Activated T-cell treated with anti-CD3 and anti-CD28 coated beads, Interleukin-2, amount 50 U/mL, for 24 hours (primary cell): ENCODE data around the gene WFDC6.
"Not testable (repeated sequence)": the region's sequence is repeated elsewhere in the genome, so short reads cannot be mapped to it uniquely, and the experiment has no call there.

Experiments
- DNase-seq: peaks from one replicate; pipeline ENCODE4 v3.0.0-alpha.2; 2020
- H3K27ac Mint-ChIP-seq: 2 replicates; pipeline ENCODE4 v1.8.0; 2020; ENCODE audit warnings: mild to moderate bottlenecking, mixed read lengths
- H3K27me3 Mint-ChIP-seq: 2 replicates; pipeline ENCODE4 v1.8.0; 2020; ENCODE audit warnings: mixed read lengths
- H3K36me3 Mint-ChIP-seq: 2 replicates; pipeline ENCODE4 v1.8.0; 2020; ENCODE audit warnings: low read depth, mixed read lengths
- H3K4me1 Mint-ChIP-seq: 2 replicates; pipeline ENCODE4 v1.8.0; 2020; ENCODE audit warnings: low read depth, mixed read lengths
- H3K4me3 Mint-ChIP-seq: 2 replicates; pipeline ENCODE4 v1.8.0; 2020; ENCODE audit warnings: mild to moderate bottlenecking, moderate library complexity, mixed read lengths
- H3K9me3 Mint-ChIP-seq: 2 replicates; pipeline ENCODE4 v1.8.0; 2020; ENCODE audit warnings: mixed read lengths

WFDC6 gene

DNA sequence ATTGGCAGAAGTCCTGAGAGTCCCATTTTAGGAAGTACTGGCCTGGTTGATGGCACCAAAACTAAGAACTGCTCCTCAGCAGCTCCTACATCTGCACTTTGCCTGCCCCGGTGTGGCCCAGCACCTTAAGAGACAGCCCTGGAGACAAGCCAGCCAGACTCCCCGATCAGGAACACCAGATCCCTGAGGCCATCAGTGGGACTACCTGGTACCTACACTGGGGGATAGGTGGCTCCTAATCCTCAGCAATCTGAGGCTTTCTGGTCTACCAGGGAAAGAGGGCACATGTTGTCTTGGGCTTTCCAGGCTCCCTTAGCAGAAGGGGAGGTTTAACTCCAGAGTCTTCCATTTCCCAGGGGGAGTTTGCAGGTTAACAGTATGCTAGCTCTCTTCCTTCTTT is at the start of gene WFDC6:
WFDC6 (minus strand) TSS at position 101 of the 400 bp plus-strand sequence; CDS start at position 26, 75 bp downstream.
- DNase-seq, result no peak
- no peak within 1 kb of the TSS for H3K27ac Mint-ChIP-seq
- H3K27me3 Mint-ChIP-seq, result peaks cover 48% of the 10 kb centered on the region

DNA sequence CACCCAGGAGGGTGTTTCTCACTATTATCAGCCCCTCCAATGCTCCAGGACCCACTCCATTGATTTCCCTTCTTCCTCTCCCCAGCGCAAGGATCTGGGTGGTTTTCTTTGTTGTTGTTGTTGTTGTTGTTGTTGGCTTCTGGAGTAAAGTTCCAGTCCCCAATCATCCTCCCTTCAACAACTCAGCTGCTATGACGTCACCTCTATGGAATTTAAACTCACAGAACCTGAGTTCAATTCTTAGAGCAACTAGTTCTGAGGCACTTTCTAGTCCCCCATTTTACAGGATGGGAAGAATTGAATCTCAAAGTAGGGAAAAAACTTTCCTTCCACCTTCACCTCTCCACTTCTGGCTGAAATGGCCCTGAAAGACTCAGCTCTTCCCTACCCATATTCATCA is 49.5 kb upstream of the WFDC6 start:
- no peak overlapping the region for H3K4me3 Mint-ChIP-seq
- H3K27ac Mint-ChIP-seq, result no peak overlapping the region
- H3K9me3 Mint-ChIP-seq, result no peaks in the 10 kb centered on the region
- H3K4me1 Mint-ChIP-seq, result peaks cover 1% of the 10 kb centered on the region
- peaks cover 24% of the 10 kb centered on the region for H3K27me3 Mint-ChIP-seq
- H3K36me3 Mint-ChIP-seq, result no peaks in the 10 kb centered on the region
- DNase-seq, result no peak

More for the DNA sequence above, at the start of gene WFDC6:
- Mint-ChIP-seq H3K4me1 (no peaks in the 10 kb centered on the region), H3K36me3 (no peaks in the 10 kb centered on the region), H3K4me3 (no peak within 1 kb of the TSS), H3K9me3 (no peaks in the 10 kb centered on the region)

DNA sequence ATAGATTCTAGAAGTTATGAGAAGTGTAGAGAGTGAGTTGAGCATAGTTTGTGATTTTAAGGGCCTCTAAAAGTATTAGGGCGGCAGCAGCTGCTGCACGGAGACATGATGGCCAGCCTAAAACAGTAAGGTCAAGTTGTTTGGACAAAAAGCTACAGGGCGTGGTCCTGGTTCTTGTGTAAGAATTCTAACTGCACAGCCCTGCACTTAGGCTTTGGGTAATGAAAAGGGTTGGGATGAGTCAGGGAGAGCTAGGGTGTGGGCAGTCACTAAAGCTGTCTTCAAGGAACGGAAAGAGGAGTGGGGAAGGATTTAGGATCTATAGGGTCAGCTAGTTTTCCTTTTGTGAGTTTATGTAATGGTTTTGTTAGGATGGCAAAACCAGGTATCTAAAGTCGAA is 46.7 kb upstream of the WFDC6 start:
- not testable (repeated sequence) for H3K9me3 Mint-ChIP-seq, H3K4me3 Mint-ChIP-seq, H3K27ac Mint-ChIP-seq, H3K4me1 Mint-ChIP-seq, H3K36me3 Mint-ChIP-seq, DNase-seq
- H3K27me3 Mint-ChIP-seq, result peaks cover 25% of the 10 kb centered on the region

DNA sequence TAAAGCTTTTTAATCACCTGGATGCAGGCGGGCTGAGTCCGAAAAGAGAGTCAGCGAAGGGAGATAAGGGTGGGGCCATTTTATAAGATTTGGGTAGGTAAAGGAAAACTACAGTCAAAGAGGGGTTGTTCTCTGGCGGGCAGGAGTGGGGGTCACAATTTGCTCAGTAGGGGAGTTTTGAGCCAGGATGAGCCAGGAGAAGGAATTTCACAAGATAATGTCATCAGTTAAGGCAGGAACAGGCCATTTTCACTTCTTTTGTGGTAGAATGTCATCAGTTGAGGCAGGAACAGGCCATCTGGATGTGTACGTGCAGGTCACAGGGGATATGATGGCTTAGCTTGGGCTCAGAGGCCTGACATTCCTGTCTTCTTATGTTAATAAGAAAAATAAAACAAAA is 45.0 kb upstream of the WFDC6 start:
- not testable (repeated sequence) for DNase-seq, H3K36me3 Mint-ChIP-seq, H3K4me1 Mint-ChIP-seq, H3K9me3 Mint-ChIP-seq, H3K27ac Mint-ChIP-seq, H3K4me3 Mint-ChIP-seq
- H3K27me3 Mint-ChIP-seq, result peaks cover 34% of the 10 kb centered on the region

DNA sequence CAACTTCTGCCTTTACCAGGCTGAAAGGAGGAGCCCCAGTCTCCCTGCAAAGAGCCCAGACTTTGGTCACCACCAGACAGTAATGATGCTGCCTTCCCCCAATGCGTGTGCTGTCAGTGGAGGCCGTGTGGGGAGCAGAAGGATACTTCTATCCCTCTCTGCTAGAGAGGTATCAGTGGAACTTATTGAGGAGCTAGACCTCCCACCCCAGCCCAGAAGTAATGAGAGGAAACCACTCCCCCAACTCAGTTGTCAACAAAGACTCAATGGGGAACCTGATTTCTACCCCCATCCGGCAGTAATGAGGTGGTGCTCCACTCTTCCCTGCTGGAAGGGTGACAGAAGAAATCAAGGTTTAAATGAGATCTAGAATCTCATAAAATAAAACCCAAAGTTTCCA is 44.2 kb upstream of the WFDC6 start:
- Mint-ChIP-seq H3K4me3 (no peak overlapping the region), H3K36me3 (no peaks in the 10 kb centered on the region), H3K9me3 (no peaks in the 10 kb centered on the region), H3K27ac (no peak overlapping the region), H3K27me3 (peaks cover 34% of the 10 kb centered on the region), H3K4me1 (no peaks in the 10 kb centered on the region)
- no peak for DNase-seq

DNA sequence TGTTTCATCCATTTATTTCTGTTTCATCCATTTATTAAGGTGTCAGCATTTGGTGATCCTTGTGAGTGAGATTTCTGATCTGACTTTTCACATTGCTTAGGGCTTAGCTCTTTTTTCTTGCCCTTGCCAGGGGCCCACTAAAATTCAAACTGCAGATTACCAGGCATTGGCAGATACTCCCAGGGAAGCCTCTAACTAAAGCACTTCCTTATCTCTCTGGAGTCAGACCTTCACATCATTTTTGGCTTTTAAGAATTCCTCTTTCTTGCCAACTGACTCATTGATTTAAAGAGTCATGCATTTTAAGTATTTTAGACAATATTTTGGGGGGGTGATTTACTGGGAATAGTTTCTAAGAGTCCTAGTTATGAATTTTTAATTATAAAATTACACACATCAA is 42.4 kb upstream of the WFDC6 start:
- Mint-ChIP-seq H3K27ac (no peak overlapping the region), H3K36me3 (no peaks in the 10 kb centered on the region), H3K9me3 (no peaks in the 10 kb centered on the region), H3K4me1 (no peaks in the 10 kb centered on the region), H3K27me3 (peaks cover 29% of the 10 kb centered on the region), H3K4me3 (no peak overlapping the region)
- DNase-seq, result no peak

DNA sequence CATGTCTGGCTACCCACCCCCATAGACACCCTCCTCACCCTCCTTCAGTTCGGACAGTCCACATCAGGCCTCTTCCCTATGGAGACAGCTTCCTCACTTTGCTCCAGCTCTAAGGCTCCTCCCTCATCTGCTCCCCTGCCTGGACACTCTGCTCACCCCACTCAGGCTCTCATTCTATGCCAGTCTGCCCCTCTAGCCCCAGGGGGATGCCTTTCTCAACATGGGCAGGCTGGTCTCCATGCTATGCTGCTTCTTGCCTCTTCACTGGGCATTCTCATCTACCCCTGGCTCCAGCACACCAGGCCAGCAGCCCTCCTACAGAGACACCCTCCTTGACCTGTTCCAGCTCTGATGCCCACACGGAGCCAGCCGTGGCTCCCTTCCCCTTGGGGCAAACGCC is 39.9 kb upstream of the WFDC6 start, which contains the start of gene WFDC8:
WFDC8 (minus strand) TSS at position 101 of the 400 bp plus-strand sequence; CDS start at position 64, 37 bp downstream.
- no peak within 1 kb of the TSS for H3K4me3 Mint-ChIP-seq
- H3K27ac Mint-ChIP-seq, result no peak within 1 kb of the TSS
- no peaks in the 10 kb centered on the region for H3K4me1 Mint-ChIP-seq
- DNase-seq, result no peak
- H3K27me3 Mint-ChIP-seq, result peaks cover 41% of the 10 kb centered on the region
- H3K9me3 Mint-ChIP-seq, result no peaks in the 10 kb centered on the region
- H3K36me3 Mint-ChIP-seq, result no peaks in the 10 kb centered on the region

DNA sequence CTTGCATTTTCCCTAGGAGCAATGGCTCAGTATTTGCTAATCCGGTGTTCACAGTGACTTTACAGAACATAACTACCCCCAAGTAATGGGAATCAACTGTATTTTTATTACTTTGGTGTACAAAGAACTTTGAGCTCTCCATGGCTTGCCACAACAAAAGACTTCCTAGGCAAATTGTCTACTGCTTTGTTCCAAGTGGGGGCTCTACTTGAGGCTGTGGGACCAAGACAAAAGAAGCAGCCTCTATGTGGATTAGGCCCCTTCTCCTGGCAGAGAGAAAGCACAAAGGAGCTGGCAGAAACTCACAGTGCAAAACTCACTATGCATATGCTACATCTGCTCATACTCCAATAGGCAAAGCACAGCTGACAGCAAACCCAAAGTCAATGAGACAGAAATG is 38.9 kb upstream of the WFDC6 start:
- Mint-ChIP-seq H3K9me3 (no peaks in the 10 kb centered on the region), H3K27ac (no peak overlapping the region), H3K27me3 (peaks cover 41% of the 10 kb centered on the region), H3K4me3 (no peak overlapping the region), H3K4me1 (no peaks in the 10 kb centered on the region), H3K36me3 (no peaks in the 10 kb centered on the region)
- no peak for DNase-seq

DNA sequence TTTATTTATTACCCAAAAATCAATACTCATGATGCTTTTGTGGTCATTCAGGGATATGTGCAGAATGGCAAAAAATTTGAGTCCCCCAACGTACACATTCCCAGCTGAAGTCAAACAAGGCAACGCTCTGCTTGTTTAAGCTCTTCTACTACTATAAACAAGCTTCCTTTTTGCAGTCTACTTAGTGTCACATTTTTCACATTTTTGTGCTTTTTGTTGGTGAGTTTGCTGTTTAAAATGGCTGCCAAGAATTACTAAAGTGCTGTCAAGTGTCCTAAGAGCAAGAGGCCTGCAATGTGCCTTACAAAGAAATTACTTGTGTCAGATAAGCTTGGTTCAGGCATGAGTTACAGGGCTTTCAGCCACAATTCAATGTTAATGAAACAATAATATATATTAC is 37.7 kb upstream of the WFDC6 start:
- H3K36me3 Mint-ChIP-seq, result no peaks in the 10 kb centered on the region
- no peak for DNase-seq
- H3K27ac Mint-ChIP-seq, result no peak overlapping the region
- H3K9me3 Mint-ChIP-seq, result no peaks in the 10 kb centered on the region
- H3K4me3 Mint-ChIP-seq, result no peak overlapping the region
- H3K27me3 Mint-ChIP-seq, result peaks cover 42% of the 10 kb centered on the region
- H3K4me1 Mint-ChIP-seq, result no peaks in the 10 kb centered on the region

DNA sequence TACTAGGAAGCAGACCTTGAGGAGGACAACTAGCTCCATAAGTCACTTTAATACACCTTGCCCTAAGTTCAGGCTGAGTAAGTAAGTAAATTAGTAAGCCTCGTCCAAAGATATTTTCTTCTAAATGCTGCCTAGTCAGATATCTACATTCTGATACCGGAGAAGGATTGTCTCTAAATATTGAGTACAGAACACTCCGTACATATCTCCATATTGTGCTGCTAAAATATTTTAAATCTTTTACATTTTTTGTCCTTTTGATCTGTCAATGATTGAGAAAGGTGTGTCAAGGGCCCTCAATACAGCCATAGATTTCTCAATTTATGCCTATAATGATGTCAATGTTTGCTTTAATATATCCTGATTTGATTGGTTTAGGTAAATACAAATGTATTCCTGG is 36.6 kb upstream of the WFDC6 start:
- DNase-seq, result no peak
- no peaks in the 10 kb centered on the region for H3K9me3 Mint-ChIP-seq
- no peaks in the 10 kb centered on the region for H3K36me3 Mint-ChIP-seq
- no peaks in the 10 kb centered on the region for H3K4me1 Mint-ChIP-seq
- peaks cover 37% of the 10 kb centered on the region for H3K27me3 Mint-ChIP-seq
- no peak overlapping the region for H3K4me3 Mint-ChIP-seq
- H3K27ac Mint-ChIP-seq, result no peak overlapping the region

DNA sequence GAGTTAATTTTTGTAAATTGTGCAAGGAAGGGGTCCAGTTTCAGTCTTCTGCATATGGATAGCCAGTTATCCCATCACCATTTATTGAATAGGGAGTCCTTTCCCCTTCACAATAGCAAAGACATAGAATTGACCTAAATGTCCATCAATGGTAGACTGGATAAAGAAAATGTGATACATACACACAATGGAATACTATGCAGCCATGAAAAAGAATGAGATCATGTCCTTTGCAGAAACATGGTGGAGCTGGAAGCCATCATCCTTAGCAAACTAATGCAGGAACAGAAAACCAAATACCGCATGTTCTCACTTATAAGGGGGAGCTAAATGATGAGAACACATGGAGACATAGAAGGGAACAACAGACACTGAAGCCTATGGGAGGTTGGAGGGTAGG is 30.4 kb upstream of the WFDC6 start:
- not testable (repeated sequence) for H3K27ac Mint-ChIP-seq, DNase-seq, H3K36me3 Mint-ChIP-seq, H3K4me3 Mint-ChIP-seq, H3K4me1 Mint-ChIP-seq, H3K9me3 Mint-ChIP-seq
- H3K27me3 Mint-ChIP-seq, result peaks cover 16% of the 10 kb centered on the region

DNA sequence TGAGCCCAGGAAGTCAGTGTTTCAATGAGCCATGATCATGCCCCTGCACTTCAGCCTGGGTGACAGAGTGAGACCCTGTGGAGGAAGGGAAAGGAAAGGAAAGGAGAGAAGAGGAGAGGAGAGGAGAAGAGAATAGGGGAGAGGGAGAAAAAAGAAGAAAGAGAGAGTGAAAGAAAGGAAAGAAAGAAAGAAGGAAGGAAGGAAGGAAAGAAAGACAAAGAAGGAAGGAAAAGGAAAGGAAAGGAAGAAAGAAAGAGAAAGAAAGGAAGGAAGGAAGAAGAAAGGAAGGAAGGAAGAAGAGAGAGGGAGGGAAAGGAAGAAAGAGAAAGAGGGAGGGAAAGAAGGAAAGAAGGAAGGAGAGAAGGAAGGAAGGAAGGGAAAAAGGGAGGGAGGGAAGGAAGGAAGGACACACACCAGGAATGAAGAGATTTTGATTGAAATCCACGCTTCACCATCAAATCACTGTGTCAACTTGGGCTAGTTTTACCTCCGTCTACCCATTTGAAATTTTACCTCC is 25.5 kb upstream of the WFDC6 start:
- H3K27me3 Mint-ChIP-seq, result peaks cover 29% of the 10 kb centered on the region
- no peak overlapping the region for H3K27ac Mint-ChIP-seq
- no peak overlapping the region for H3K4me3 Mint-ChIP-seq
- H3K9me3 Mint-ChIP-seq, result peaks cover 2% of the 10 kb centered on the region
- H3K4me1 Mint-ChIP-seq, result no peaks in the 10 kb centered on the region
- no peak for DNase-seq
- H3K36me3 Mint-ChIP-seq, result no peaks in the 10 kb centered on the region

DNA sequence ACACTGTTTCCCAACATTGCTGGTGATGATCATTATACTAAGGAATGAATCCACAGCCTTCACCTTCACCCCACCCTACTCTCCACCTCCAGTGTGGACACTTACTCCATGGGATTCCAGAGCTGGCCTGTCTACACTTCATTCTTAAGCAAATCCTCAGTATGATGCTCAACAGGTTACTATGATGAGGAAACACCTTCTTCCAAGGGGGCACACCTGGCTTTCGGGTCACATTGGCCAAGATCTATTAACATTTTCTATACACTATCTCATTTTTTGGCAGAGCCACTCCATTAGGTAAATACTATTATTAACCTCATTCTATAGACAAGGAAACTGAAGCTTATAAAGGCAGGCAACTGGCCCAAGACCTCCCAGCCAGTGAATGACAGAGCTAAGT is 15.9 kb upstream of the WFDC6 start:
- DNase-seq, result no peak
- Mint-ChIP-seq H3K27me3 (peaks cover 41% of the 10 kb centered on the region), H3K9me3 (peaks cover 3% of the 10 kb centered on the region), H3K4me3 (no peak overlapping the region), H3K27ac (no peak overlapping the region), H3K4me1 (no peaks in the 10 kb centered on the region), H3K36me3 (no peaks in the 10 kb centered on the region)

DNA sequence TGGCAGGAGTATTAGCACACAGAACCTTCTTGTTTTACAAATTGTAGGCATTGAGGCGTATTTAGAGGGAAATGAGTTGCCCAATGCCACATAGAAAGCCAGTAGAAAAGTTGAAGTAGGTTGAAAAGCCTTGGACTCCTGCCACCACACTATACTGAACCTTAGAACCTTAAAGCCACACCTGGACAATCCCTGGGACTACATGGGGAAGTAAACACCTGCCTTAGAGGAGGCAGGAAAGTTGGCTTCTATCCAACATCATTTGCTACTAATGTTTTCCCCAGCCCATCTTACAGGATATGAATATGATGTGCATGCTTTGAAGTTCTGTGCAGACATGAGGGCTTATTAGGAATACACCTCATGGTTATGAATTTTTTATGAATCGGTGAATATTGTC is 13.2 kb upstream of the WFDC6 start:
- Mint-ChIP-seq H3K27ac (no peak overlapping the region), H3K4me1 (no peaks in the 10 kb centered on the region), H3K4me3 (no peak overlapping the region), H3K9me3 (peaks cover 3% of the 10 kb centered on the region), H3K36me3 (no peaks in the 10 kb centered on the region), H3K27me3 (peaks cover 39% of the 10 kb centered on the region)
- no peak for DNase-seq

DNA sequence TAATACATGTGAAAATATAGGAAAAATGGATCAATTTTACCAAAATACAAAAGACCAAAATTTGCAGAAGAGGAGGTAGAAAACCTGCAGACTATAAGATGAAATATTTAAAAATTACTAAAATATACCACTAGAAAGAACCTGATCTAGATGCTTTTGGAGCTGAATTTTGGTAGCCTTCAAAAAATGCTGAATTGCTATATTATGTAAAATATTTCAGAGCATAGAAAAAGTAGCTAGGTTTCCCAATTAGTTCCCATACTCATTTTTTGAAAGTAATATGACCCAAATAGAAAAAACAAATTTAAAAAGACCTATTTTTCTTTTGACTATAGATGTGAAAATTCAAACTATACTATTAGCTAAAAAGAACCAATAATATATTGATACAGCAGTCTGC is 11.5 kb upstream of the WFDC6 start:
- no peak overlapping the region for H3K4me3 Mint-ChIP-seq
- peaks cover 3% of the 10 kb centered on the region for H3K9me3 Mint-ChIP-seq
- no peaks in the 10 kb centered on the region for H3K4me1 Mint-ChIP-seq
- no peak overlapping the region for H3K27ac Mint-ChIP-seq
- H3K27me3 Mint-ChIP-seq, result peaks cover 44% of the 10 kb centered on the region
- H3K36me3 Mint-ChIP-seq, result no peaks in the 10 kb centered on the region
- DNase-seq, result no peak

DNA sequence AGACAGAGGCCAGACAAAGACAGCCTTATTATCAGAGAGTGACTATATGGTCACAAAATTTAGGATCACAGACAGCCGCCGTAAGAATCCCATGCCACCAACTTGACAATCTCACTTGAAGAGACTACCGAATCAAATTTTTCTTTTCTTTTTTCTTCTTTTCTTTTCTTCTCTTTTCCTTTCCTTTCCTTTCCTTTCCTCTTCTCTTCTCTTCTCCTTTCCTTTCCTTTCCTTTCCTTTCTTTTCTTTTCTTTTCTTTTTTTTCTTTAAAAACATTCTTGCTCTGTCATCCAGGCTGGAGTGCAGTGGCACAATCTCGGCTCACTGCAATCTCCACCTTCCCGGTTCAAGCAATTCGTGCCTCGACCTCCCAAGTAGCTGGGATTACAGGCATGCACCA is 9.1 kb upstream of the WFDC6 start:
- Mint-ChIP-seq H3K9me3 (peaks cover 3% of the 10 kb centered on the region), H3K27ac (no peak overlapping the region), H3K4me3 (no peak overlapping the region), H3K27me3 (peaks cover 49% of the 10 kb centered on the region), H3K4me1 (no peaks in the 10 kb centered on the region), H3K36me3 (no peaks in the 10 kb centered on the region)
- DNase-seq, result no peak
